Activated CD8-positive, alpha-beta memory T cell treated with anti-CD3 and anti-CD28 coated beads for 4 hours (primary cell): ENCODE data around the gene PITPNM2.

Source experiments
- DNase-seq, 2 donors: peaks; one replicate each; pipeline ENCODE4 v3.0.0-alpha.2; 2020; ENCODE audit warnings: low read depth in 2 of 2

Gene PITPNM2

GRCh38 chr12:123150744-123151456, at the start of gene PITPNM2:
TSS of gene PITPNM2 (minus strand) at chr12:123151090. CDS start at chr12:123034590, 116,500 bp downstream.
- peak; percentile 21 to 29 for DNase-seq

DNA sequence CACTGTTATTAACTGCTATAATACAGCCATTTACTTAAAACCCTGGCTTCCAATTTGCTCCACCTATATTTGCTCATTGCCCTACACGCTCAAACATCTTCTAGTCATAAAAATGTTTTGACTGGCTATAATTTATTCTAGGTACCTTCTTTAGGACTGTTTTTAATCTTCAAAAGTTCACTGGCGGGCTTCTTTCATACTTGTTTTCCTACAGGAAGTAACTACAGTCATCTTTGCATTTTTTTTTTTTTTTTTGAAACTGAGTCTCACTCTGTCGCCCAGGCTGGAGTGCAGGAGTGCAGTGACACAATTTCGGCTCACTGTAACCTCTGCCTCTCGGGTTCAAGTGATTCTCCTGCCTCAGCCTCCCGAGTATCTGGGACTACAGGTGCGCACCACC, 49.5 kb upstream of the PITPNM2 start:
- DNase-seq: no peak

GRCh38 chr12:123199936-123200335, 49.0 kb upstream of the PITPNM2 start:
- no peak for DNase-seq

DNA sequence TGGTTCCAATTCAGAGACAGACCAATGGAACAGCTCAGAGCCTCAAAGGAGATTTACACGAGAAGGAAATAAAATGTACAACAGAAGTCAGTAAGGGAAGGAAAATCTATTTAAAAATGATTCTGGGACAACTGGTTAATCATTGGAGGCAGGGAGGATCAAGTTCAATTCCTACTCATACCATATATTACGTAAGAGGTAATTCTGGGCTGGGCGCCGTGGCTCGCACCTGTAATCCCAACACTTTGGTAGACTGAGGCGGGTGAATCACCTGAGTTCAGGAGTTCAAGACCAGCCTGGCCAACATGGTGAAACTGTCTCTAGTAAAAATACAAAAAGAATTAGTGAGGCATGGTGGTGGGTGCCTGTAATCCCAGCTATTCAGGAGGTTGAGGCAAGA, 36.7 kb upstream of the PITPNM2 start:
- no peak for DNase-seq

DNA sequence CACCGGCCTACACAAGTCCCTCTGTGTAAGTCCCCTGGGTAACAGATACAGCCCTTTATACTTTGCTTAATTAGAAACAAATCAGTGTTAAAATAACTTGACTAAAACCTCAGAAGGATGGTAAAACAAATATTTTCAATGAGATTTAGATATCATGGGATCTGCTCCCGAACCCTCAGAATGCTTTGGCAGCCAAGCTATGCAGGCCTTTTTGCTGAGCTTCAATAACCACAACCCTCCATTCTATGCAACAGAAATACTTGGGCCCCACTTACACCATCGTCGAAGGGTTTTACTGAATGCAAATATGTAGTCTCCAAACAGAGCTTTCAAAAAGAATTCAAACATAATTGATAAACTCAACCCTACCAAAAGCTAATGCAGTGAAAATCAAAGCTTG, 29.3 kb upstream of the PITPNM2 start:
- DNase-seq: no peak

DNA sequence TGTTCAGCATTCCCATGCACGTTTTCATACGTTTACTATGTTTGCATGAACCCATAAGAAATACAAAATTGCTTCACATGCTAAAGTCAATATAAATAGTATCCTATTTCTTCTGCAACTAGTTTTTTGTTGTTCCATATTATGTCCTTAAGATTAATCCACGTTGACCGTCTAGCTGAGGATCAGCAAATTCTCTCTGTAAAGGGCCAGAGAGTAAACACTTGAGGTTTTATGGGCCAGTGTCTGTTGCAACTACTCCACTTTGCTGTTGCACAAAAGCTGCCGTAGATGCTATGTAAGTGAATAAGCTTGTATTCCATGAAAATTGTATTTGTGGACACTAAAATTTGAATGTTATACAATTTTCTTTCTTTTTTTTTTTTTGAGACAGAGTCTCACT, 21.1 kb upstream of the PITPNM2 start:
- DNase-seq: no peak

DNA sequence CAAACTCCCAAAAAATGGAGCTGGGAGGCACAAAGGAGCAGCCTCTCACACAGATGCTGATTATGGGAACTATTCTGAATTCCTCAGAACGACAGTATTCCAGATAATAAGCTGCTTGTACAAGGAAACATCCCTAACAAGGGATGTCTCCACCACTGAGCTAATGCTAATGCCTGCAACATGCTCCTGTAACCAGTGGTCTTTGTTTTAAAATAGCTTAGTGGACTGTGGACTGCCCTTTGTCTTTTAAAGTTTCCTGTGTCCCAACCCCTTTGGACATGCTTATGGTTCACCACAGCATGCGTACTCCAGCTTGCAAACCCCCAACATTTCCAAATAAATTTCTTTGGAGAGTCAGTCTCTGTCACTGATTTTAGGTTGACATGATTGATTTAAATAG, 16.4 kb upstream of the PITPNM2 start:
- DNase-seq: no peak

- no peak for DNase-seq
Measured at GRCh38 chr12:123165537-123165936, 14.6 kb upstream of the PITPNM2 start.

DNA sequence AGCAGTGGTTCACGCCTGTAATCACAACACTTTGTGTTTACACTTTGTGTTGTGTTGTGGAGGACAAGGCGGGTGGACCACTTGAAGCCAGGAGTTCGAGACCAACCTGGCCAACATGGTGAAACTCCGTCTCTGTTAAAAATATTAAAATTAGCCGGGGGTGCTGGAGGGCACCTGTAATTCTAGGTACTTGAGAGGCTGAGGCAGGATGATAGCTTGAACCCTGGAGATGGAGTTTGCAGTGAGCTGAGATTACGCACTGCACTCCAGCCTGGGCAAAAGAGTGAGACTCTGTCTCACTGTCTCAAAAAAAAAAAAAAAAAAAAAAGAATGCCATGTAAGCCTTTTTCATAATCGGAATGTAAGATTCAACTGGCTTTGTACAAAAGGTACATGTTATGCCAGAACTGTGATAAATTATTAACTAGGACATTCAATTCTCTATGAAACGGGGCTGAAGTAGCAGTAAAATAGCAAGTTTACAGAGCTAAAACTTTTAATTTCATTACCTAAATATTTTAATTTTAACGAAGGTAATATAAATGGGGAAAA, 13.9 kb upstream of the PITPNM2 start:
- DNase-seq: no peak

GRCh38 chr12:123164222-123164621, 13.3 kb upstream of the PITPNM2 start:
- no peak for DNase-seq

- no peak for DNase-seq
Measured at GRCh38 chr12:123163227-123163626, 12.3 kb upstream of the PITPNM2 start.

DNA sequence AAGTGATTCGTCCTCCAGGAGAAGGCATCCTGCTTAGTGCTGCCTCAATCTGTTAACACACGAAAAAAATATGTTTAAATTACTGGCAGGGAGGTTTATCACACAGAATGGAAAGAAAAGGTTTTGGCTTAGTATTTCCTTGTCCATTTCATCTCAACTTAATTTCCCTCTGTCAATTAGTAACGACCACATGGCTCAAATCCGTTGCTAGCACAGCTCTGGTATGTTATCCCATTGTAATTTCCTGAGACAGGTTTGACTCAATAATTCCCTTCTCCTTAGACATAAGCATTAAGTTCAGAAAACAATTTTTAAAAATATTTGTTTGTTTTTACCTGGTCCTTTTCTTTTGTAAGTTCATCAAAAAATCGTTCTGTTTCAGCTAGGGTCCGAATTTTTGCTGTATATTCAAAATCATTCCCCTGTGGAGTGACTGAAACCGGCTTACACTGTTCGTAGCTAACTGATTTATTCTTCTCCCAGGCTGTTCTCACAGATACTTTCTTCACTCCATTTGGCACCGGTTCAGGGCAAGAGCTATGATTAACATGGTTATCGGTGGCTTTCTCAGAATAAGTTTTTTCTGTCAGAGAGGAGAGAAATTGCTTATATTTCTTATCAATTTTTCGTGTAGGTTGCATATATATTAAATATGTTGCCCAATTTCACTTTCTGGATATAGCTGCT, 10.1 kb upstream of the PITPNM2 start:
- no peak for DNase-seq

DNA sequence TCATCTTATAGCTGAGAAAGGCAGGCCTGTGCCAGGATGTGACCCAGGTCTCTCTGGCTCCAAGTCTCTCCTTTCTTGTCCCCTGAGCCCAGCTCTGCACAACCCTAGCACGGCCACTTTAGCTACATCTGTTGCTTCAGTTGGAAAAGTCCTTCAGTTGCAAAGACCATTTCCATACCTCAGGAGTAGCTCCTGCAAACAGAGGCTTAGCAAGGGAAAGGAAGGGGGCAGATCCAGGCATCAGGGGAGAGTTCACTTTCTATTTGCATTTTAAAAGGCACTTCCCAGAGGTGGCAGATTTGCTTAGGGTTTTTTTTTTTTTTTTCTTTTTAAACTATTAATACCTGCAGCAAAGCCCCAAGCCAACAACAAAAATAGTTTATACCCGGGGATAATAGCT, 3.0 kb upstream of the PITPNM2 start:
- no peak for DNase-seq

DNA sequence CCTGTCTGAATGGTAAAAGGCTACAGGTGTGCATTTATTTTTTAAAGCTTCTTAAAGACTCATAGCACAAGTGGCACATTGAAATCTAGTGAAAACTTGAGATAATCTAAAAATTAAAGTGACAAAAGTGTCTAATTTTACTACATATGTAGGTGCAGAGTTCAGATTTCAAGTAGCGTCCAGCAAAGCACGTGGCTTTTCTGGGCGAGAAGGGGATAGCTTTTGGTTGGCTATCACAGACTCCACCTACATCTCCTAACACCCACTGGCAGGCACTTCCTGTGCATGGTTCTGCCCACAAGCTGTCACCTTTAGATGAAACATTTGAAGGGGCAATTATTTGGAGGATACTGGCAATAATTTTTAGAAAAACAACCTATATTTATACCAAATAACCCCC, 1.9 kb upstream of the PITPNM2 start:
- no peak for DNase-seq

GRCh38 chr12:123151457-123152454, 866 bp upstream of the PITPNM2 start:
- DNase-seq: no peak

DNA sequence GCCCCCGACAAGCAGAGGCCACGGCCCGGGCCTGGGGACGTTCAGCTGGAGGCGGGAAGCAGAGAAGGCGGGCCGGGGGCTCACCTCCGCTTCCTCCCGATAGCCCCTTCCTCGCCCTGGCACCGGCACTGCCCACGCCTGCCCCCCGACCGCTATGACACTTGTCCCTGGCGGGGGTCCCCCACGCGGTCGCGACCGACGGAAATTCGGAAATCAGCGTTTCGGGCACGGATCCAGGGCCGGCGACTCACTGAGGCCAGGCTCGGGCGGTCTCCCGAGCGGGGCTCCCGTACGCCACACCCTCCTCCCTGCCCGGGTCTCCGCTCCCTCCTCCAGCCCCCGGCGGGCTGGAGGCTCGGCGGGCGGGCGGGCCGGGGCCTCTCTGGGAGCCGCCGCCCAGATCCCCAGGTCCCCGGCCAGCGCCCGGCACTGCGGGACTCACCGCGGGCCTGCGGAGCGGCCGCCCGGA, 581 bp downstream of the PITPNM2 start:
- no peak for DNase-seq

- DNase-seq: no peak
Measured at GRCh38 chr12:123149501-123150274, 1.2 kb downstream of the PITPNM2 start.

GRCh38 chr12:123149088-123149487, 1.8 kb downstream of the PITPNM2 start:
- no peak for DNase-seq

GRCh38 chr12:123148655-123149054, 2.2 kb downstream of the PITPNM2 start:
- no peak for DNase-seq

DNA sequence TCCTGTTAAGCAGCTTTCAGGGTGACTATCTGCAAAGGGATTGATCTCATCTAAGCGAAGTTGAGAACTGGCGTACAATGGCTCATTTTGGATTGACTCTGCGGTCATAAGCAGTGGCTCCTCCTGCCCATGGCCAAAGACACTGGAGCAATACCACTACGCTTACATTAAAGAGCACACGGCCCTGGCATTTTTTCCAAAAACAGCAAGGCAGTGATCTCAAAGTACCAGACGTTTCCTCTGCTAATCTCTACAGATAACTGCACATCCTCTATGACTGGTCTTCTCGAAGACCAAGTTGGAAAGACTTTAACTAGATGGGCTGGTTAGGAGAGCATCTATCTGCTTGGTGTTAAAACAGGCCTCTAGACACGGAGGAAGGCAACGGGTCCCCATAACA, 2.7 kb downstream of the PITPNM2 start:
- DNase-seq: no peak

DNA sequence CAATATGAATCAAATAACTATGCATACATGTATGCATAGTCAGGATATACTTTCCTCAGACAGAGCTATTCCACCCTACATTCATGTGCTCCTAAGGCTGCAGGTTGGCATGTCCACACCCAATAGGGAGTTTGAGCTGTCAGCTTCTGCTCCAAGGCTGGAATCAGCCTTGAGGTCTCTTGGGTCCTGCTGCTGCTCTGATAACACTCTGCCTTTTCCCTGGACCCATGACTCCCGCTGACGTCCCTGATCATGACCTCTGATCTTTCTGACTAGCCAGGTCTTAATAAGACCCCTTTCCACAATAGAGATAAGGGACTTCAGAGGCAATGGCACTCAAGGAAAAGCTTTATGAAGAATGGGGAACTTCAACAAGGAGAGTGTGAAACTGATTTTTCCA, 5.7 kb downstream of the PITPNM2 start:
- no peak for DNase-seq
